ENCODE results near the gene GPATCH1.

GRCh38 chr19:33111587-33111986 is 30.6 kb downstream of the GPATCH1 start:
- TF ChIP-seq CTCF (conservative IDR thresholded peaks at IDR 0.05; ENCODE audit: low read depth, low read length) = no peak
- no peak for TF ChIP-seq POLR2A (IDR thresholded peaks at IDR 0.05; ENCODE audit: low read depth, low read length)
- no peak for TF ChIP-seq MXI1 (IDR thresholded peaks at IDR 0.05; ENCODE audit: borderline replicate concordance, low read depth, low read length)
- no peak for TF ChIP-seq RCOR1 (IDR thresholded peaks at IDR 0.05; ENCODE audit: insufficient replicate concordance, low read length)
- TF ChIP-seq CEBPB (IDR thresholded peaks at IDR 0.05; ENCODE audit: low read depth, low read length) = no peak
- TF ChIP-seq RFX5 (IDR thresholded peaks at IDR 0.05; ENCODE audit: low read depth, low read length) = no peak
- no peak for TF ChIP-seq SMC3 (IDR thresholded peaks at IDR 0.05; ENCODE audit: low read depth, low read length)
- TF ChIP-seq USF2 (IDR thresholded peaks at IDR 0.05; ENCODE audit: low read depth, low read length) = no peak
- TF ChIP-seq, protein P1, sequence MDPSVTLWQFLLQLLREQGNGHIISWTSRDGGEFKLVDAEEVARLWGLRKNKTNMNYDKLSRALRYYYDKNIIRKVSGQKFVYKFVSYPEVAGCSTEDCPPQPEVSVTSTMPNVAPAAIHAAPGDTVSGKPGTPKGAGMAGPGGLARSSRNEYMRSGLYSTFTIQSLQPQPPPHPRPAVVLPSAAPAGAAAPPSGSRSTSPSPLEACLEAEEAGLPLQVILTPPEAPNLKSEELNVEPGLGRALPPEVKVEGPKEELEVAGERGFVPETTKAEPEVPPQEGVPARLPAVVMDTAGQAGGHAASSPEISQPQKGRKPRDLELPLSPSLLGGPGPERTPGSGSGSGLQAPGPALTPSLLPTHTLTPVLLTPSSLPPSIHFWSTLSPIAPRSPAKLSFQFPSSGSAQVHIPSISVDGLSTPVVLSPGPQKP (IDR thresholded peaks at IDR 0.05; ENCODE audit: borderline replicate concordance, low read depth, low read length) = no peak
- TF ChIP-seq RAD21 (IDR thresholded peaks at IDR 0.05; ENCODE audit: low read length) = no peak

Data from IMR-90 (cell line).